ENCODE data around the gene ANKRD2.

The ANKRD2 gene

DNA sequence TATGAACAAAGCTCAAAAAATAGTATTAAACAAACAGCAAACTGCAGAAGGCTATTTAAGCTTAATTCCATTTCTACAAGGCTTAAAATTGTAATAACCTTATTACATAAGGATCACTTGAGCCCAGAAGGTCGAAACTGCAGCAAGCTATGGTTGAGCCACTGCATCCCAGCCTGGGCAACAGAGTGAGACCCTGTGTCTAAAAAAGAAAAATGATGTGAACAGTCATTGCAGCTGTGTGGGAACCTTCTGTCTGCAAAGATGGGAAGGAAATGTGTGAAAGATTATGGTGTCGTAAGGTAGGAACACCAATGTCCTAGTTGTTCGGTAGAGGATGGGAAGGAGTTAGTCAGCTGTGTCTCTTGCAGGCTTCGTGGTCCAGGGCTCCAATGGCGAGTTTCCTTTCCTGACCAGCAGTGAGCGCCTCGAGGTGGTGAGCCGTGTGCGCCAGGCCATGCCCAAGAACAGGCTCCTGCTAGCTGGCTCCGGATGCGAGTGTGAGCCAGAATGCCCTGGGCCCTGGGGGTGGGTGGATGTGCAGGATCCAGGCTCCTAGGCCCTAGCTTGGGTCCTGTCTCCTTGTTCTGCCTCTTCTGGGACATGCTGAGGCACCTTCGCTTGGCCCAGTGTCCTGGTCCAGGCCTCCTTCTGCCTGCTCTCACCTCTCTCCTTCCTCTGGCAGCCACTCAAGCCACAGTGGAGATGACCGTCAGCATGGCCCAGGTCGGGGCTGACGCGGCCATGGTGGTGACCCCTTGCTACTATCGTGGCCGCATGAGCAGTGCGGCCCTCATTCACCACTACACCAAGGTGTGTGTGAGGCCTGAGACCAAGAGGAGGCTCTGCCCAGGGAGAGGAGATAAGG lies 26.1 kb downstream of the ANKRD2 start:
- no peak for DNase-seq

DNA sequence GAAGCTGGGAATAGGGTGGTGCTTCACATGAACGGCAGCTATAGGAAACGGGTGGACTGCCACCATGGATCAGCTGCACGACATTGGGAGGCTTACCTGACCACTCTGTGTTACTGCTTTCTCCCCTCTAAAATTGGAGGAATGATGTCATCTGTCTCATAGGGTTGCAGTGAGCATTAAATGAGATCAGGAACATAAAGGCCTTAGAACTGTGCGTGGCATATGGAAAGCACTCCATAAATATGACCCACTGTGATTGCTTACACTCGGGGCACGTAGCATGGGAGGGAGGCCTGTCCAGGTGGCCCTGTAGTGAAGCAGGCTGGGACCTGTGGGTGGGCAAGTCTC lies 26.7 kb downstream of the ANKRD2 start:
- no peak for DNase-seq

DNA sequence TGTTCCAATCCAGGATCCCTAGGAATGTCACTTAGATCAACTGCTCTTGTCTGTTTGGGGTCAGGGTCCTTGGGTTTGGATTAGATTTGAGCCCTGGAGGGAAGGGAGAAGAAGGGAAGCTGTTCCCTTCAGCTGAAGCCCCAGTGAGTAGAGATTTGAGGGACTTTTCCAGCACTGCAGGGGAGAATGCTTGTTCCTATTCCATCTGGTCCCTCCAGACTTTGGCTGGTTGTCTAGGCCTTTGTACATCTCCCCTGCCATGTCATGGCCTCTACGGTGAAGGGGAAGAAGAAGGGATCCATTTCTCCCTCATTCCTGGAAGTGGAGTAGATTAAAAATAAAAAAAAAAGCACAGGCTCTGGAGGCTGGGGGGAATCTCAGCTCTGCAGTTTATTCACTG lies 28.0 kb downstream of the ANKRD2 start:
- DNase-seq, result peak in 1 of 2 experiments; percentile 10

DNA sequence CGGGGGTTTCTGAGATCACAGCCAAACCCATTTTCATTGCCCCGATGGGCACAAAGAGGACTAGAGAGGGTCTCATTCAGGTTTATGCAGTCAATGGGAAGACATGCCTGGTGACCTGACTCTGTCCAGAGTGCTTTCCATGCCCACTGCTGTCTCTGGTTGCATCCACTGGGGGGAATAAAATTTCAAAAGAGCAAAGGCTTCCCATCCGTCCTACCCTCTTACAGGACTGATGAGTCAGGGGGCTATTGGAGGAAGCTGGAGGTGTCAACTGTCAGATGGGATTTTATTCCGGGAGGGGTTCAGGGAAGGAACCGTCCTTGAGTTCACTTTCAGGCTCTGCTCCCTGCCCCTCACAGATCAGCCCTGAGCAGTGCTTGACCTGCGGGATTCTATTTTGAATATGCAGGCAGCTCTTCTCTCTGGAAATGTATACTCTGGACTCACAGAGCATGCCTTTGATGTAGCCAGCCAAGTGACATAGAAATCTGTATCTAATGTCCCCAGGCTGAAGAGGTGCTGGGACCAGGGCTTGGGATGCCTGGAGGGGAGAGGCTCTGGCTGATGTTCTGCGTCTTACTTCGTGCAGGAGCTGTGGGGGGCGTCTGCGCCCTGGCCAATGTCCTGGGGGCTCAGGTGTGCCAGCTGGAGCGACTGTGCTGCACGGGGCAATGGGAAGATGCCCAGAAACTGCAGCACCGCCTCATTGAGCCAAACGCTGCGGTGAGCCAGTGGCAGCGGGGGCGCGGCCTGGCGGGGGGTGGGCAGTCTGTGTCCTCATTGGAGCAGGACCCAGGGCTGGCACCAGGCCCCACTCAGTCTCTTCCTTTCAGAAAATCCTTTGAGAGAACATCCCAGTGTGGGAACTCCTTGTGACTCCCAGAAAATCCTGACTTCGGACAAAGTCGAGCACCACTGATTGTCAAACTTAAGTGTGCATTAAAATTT lies 29.0 kb downstream of the ANKRD2 start:
- DNase-seq, result peak in 1 of 2 experiments; percentile 64

DNA sequence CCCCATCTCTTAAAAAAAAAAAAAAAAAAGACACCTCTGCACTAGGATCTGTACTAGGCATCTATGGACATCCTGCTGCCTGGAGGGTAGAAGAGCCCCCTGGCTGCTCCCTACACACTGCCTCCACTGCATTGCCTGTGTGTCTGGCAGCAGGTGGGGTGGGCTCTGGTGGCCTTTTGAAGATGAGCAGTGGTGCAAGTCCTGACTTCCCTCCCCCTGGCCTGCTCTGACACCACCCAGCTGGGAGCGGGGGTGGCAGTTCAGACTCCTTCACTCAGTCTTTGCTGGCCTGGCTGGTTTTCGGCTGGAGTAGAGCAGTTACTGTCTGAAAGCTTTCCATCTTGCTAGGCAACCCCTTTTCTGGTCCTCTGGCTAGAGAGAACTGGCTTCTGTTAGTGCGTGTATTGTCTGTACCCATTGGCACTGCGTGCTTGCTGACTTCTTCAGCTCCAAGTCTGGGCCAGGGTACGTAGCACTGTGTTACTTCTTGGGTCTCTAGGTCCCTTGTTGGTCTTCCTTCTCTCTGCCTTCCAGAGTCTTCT lies 34.6 kb downstream of the ANKRD2 start:
- no peak for DNase-seq

DNA sequence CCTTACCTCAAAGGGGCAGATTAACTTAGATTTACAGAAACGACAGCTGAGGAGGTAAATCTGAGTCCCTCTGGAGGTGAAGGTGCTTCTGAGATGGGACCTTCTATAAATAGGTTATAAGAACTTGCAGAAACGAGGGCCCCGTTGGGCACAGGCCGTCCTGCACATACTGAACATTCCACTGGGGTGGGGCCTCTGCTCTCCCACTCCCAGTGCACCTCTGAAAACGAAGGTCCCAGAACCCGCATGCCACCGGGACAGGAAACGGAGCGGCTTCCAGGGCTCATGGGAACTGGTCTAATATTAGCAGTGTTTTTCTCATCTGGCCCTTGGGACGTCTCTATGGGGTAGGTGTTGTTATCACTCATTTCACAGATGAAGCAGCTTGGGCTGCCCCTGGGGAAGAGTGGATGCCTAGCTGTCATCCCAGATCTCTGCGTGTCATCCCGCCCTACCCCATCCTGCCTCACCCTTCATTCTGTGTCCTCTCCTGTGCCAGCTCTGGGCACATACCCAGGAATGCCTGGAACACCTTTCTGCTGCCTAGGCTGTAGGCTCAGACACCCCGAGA lies 36.5 kb downstream of the ANKRD2 start:
- DNase-seq, result peak; percentile 71 to 83

DNA sequence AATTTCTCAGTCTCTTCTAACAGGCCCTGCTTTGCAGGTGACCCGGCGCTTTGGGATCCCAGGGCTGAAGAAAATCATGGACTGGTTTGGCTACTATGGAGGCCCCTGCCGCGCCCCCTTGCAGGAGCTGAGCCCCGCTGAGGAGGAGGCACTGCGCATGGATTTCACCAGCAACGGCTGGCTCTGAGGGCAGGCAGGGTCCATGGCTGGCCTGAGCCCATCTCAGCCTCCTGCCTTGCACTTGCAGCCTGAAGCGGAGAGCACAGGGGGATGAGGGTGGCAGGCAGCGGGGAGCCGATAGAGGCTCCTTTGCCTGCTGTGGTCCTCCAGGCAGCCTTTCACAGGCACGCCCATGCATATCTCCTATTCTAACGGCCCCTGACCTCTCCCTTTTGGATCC lies 38.9 kb downstream of the ANKRD2 start:
- no peak for DNase-seq

DNA sequence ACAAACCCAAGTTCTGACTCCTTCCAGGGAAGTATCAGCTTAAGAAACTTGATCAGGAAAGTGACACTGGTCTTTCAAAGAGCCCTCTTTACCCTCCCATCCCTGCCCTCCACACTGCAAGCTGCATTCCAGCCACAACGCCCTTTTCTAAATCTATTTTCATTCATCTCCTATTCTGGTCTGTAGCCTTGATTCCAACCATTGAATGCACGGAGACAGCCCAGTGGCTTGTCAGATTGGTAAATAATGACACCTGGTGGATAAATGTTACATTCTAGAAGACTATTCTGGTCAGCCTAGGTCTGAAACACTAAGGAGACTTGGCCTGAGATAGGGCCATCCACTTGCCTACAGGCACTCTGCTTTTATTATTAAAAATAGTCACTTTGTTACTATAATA lies 39.8 kb downstream of the ANKRD2 start:
- peak; percentile 13 to 53 for DNase-seq

DNA sequence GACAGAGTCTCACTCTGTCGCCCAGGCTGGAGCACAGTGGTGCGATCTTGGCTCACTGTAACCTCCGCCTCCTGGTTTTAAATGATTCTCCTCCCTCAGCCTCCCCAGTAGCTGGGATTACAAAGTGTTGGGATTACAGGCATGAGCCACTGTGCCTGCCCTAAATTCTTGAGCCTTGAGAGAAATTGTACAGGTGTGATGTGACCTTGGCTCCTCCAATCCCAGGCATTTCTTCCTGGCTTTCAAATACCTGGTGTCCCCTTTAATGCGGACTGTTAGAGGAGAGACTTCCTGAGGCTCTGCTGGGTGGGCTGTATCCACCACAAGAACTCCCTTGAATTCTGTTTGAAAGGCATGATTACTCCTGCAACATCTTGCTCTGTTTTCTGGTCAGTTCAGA lies 45.7 kb downstream of the ANKRD2 start:
- DNase-seq, result no peak

DNA sequence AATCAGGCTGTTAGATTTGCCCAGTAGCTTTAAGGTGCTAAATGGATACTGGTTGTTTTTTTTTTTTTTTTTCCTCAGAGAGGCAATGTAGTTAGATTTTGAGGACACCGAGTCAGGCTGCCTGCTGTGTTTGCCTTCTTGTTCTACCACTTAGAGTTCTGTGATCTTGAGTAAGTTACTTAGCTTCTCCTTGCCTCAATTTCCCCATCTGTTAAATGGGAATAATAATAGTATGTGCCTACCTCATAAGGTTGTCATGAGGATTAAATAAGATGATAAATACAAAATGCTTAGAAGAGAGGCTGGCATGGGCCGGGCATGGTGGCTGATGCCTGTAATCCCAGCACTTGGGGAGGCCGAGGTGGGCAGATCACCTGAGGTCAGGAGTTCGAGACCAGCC lies 46.2 kb downstream of the ANKRD2 start:
- DNase-seq, result no peak

DNA sequence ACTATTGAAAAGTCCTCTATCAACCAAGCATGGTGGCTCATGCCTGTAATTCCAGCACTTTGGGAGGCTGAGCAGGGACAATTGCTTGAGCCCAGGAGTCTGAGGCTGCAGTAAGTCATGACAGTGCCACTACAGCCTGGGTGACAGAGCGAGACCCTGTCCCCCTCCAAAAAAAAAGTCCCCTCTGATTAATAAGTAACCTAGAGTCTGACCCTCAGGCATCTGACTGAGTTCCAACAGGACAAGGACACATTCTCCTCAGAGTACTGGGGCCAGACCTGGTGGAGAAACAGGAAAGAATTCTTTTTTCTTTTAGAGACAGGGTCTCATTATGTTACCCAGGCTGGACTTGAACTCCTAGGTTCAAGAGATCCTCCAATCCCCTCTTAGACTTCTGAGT lies 50.7 kb downstream of the ANKRD2 start:
- no peak for DNase-seq

DNA sequence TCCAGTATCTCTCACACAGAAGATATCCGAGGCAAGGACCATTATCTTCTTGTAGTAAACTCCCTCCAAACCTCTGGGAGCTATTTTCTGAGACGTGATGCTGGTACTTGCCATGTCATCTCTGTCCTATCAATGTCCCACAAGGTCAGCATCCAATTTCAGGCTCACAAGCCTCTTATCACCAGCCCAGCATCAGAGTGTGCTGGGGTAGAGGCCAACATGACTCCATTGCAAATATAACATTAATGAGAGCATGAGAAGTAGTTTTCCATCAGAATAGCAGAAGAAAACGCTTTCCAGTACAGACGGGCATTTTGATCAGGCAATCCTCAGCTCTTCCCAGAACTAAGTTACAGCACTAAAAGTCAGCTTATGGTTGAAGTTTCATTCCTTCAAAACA lies 55.2 kb downstream of the ANKRD2 start:
- no peak for DNase-seq

DNA sequence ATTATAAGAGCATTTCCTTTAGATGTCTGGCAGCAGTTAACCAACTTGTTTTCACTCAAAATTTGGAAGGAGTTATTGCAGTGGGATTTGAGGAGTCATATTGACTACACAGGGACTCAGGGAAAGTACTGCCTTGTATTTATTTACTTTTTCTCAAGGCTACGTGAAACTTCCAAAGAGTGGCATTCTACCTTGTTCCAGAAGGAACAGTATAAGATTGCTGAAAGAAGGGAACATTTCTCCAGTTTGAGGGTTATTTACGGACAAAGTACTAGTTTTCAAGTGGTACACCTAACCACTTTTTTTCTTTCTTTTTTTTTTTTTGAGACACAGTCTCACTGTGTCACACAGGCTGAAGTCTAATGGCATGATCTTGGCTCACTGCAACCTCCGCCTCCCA lies 55.6 kb downstream of the ANKRD2 start:
- DNase-seq, result no peak

DNA sequence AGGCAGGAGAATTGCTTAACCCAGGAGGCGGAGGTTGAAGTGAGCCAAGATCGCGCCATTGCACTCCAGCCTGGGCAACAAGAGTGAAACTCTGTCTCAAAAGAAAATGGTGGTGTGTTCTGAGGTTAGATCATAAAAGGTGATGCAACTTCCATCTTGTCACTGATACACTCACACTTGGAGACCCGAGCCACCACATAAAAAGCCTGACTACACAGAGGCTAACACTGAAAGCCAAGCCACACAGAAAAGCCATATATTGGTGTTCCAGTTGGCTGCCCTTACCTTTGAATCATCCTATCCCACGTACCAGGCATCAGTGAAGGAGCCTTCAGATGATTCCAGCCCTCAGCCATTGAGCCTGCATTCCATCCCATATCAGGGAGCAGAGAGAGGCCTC lies 56.7 kb downstream of the ANKRD2 start:
- no peak for DNase-seq

DNA sequence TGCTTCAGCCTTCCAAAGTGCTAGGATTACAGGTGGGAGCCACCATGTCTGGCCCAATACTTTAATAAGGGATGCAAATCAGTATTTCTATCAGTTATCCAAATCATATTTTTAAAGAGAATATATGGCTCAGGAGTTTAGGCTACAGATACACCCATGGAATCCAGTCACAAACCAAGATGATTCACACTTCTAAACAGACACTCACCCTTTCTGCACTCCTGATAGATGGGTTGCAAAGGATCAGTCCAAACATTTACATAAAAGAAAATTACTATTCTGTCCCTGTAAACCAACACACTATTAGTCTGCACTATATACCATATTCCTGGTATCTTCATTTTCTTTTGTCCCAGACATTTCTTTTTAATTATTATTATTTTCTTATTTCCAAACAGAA lies 58.5 kb downstream of the ANKRD2 start:
- no peak for DNase-seq

DNA sequence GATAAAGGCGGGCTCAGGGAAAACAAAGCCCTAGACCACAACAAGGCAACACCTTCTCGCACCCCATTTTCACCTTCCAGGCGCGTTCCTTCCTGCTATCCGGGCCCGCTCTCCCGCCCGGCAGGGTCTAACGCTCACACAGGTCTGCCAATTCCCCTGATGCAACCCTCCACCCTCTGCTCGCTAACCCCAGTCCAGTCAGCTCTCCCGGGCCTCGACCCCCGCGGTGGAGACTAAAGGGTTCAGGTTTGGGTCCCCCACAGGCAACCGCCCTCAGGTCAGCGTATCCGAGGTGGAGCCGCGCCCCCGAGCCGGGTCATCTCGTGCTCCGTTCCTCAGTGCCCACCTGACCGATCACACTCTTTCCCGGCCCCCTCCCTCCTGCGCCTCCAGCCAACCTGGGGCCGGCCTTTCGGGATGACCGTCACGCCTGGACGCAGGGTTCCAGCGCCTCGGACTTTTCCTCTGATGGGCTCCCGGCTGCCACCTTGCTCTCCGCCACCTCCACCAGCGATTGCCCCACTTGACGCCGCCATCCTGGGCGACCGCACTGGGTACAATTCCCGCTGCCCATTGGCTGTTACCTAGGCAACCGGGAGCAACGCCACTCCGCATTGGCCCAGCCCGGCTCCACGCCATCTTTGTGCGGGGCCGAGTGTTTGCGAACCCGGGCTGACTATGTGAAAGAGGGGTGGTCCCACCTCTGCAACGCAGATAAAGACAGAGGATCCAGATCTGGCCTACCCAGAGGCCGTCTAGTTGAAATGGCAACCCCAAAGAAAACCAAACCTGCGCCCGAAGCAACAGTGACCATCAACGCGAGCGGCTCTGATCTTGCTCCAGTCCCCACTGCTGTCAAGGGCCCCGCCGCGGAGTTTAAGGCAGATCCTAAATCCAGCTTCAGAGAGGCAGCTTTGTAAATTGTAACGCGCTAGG lies 60.6 kb downstream of the ANKRD2 start, which contains the start of gene MORN4:
MORN4 (minus strand) TSS at position 552 of the 936 bp plus-strand sequence. CDS start 13,847 bp downstream, outside the sequence.
- peak; percentile 77 to 82 for DNase-seq
